ENCODE data around the gene TNFAIP3.

GRCh38 chr6:137845460-137845859 is 21.6 kb upstream of the TNFAIP3 start:
- no peak for TF ChIP-seq POLR2A (IDR thresholded peaks at IDR 0.05; ENCODE audit: low read length)
- no peak for TF ChIP-seq GATA1 (IDR thresholded peaks at IDR 0.05; ENCODE audit: low read depth, low read length)

All from erythroblast (primary cell).